GM06990 (cell line): ENCODE measurements around the gene SLC34A1.

Experiments
- DNase-seq: peaks from one replicate; pipeline ENCODE4 v3.0.0-alpha.2; 2011; ENCODE audit not compliant: insufficient read length; ENCODE audit errors: extremely low read depth
- H3K27me3 ChIP-seq: replicated peaks from 2 replicates; pipeline ENCODE4 v1.6.0; 2011; ENCODE audit warnings: low read length; ENCODE audit not compliant: control insufficient read depth, insufficient read depth
- H3K36me3 ChIP-seq: 2 replicates; pipeline ENCODE4 v1.5.1; 2011; ENCODE audit warnings: low read length; ENCODE audit not compliant: control insufficient read depth, insufficient read depth
- H3K4me3 ChIP-seq: replicated peaks from 2 replicates; pipeline ENCODE4 v1.5.1; 2011; ENCODE audit warnings: low read depth, mild to moderate bottlenecking, control low read depth, low read length
- TF ChIP-seq, protein P1 (sequence below): IDR thresholded peaks from 2 replicates; pipeline ENCODE4 v1.5.1; 2011; ENCODE audit warnings: low read length, control low read depth, mild to moderate bottlenecking, inconsistent platforms; ENCODE audit not compliant: insufficient read depth, poor library complexity, severe bottlenecking

The SLC34A1 gene

DNA sequence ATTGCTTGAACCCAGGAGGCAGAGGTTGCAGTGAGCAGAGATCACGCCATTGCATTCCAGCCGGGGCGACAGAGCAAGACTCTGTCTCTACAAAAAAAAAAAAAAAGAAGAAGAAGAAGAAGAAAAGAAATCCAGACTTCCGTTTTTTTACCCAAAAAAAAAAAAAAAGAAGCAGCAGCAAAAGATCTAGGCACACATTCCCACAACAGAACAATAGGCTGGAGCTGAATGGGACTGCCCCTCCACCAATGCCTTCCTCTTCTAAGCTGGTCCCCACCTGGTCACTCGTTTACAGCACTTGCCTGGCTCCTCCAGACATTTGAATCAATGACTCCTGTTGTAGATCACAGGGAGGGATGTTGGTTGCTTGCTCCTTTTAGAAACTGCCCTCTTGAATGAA is 31.1 kb upstream of the SLC34A1 start:
- Histone ChIP-seq H3K4me3 (no peak overlapping the region), H3K27me3 (no peaks in the 10 kb centered on the region), H3K36me3 (peaks cover 6% of the 10 kb centered on the region)
- TF ChIP-seq, protein P1, sequence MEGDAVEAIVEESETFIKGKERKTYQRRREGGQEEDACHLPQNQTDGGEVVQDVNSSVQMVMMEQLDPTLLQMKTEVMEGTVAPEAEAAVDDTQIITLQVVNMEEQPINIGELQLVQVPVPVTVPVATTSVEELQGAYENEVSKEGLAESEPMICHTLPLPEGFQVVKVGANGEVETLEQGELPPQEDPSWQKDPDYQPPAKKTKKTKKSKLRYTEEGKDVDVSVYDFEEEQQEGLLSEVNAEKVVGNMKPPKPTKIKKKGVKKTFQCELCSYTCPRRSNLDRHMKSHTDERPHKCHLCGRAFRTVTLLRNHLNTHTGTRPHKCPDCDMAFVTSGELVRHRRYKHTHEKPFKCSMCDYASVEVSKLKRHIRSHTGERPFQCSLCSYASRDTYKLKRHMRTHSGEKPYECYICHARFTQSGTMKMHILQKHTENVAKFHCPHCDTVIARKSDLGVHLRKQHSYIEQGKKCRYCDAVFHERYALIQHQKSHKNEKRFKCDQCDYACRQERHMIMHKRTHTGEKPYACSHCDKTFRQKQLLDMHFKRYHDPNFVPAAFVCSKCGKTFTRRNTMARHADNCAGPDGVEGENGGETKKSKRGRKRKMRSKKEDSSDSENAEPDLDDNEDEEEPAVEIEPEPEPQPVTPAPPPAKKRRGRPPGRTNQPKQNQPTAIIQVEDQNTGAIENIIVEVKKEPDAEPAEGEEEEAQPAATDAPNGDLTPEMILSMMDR = no peak
- no peak for DNase-seq

DNA sequence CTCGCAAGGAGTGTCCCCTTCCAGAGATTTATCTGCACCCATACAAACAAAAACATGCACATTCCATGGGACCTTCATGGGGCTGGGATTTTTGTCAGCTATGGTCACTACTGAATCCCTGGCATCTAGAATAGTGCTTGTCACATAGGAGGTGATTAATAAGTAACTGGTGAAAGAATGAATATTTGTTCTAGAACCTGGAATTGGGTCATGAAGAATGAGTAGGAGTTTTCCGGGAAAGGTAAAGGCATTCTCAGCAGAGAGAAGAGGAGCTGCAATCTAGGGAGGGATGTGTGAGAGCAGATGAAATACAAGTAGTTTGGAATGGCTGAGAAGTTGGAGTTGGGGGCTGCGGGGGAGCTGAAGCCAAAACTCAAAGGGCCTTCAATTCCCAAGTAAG is 30.0 kb upstream of the SLC34A1 start:
- Histone ChIP-seq H3K27me3 (no peaks in the 10 kb centered on the region), H3K36me3 (peaks cover 6% of the 10 kb centered on the region), H3K4me3 (no peak overlapping the region)
- TF ChIP-seq, protein P1 = no peak
- DNase-seq = no peak

DNA sequence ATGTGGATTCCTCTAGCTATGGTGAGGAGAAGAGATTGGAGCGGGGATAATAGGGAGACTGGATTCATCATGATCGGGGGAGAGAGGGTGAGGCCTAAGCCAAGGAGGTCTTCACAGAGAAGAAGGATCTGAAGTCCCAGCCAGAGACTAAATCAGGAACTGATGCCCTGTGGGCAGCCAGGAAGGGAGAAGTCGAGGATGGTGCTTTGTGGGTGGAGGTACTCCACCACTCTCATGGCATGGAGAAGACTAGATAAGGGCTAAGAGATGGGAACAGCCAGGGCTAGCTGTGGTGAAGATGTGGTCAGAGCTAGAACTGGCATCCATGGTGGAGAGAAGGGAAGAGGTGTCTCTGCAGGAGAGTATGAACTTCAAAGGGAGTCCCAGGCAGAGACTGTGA is 29.5 kb upstream of the SLC34A1 start:
- peaks cover 4% of the 10 kb centered on the region for H3K36me3 ChIP-seq
- TF ChIP-seq, protein P1 = no peak
- no peaks in the 10 kb centered on the region for H3K27me3 ChIP-seq
- H3K4me3 ChIP-seq = no peak overlapping the region
- no peak for DNase-seq

DNA sequence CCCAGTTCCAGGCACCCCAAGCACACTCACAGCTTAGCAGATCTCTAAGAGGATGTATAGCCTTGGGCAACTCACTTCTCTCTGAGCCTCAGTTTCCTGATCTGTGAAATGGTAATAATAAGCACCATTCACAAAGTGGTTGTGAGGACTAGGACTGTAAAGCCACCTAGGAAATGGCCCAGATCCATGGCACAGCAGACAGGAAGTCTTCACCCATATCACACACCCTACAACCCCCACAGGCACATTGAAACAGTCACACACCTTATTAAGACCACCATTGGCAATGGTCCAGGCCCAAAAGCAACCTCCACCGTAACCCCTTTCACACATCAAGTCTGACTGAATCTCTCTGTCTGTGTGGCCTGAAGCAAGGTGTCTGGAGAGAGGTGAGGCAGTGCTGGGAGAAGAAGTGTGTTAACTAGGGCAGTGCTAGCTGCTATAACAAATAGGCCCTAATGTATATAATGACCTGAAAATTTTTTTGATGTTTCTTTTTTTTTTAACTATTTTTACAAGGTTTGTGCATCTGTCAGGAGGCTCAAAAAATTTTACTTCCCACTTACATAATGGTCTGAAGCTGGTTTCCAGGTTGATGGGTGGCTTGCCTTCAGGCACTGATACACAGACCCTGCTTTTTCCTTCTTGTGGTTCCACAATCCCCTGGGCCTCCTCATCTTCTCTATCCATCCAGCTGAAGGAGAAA is 28.9 kb upstream of the SLC34A1 start:
- no peak for DNase-seq
- Histone ChIP-seq H3K36me3 (no peaks in the 10 kb centered on the region), H3K4me3 (no peak overlapping the region), H3K27me3 (no peaks in the 10 kb centered on the region)
- TF ChIP-seq, protein P1 = no peak

DNA sequence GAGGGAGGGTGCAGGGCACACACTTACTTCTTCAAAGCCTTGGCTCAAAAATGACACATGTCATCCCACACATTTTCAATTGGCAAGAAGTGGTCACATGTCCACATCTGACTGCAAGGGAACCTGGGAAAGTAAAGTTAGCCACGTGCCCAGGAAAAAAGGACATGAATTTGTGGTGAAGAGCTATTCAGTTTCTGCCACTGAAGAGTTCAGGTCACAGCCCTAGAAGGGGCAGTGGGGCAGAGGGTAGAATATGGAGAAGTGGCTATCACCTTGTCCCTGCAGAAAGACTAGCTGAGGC is 28.4 kb upstream of the SLC34A1 start:
- TF ChIP-seq, protein P1 = no peak
- DNase-seq = no peak
- Histone ChIP-seq H3K27me3 (no peaks in the 10 kb centered on the region), H3K4me3 (no peak overlapping the region), H3K36me3 (no peaks in the 10 kb centered on the region)

DNA sequence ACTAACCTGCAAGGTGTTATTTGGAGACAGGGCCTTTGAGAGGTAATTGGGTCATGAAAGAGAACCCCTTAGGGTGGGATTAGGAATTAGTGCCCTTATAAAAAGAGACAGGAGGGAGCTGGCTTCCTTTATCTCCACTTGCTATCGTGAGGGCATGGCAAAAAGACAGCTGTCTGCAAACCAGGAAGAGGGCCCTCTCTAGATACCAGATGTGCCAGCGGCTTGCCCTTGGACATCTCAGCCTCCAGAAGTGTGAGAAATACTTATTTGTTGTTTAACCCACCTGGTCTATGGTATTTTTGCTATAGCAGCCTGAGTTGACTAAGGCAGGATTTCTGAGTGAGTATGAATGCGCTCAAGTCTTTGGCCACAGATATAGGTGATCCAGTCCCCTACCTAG is 27.5 kb upstream of the SLC34A1 start:
- Histone ChIP-seq H3K4me3 (no peak overlapping the region), H3K27me3 (no peaks in the 10 kb centered on the region), H3K36me3 (no peaks in the 10 kb centered on the region)
- DNase-seq = no peak
- TF ChIP-seq, protein P1 = no peak
